H9 (cell line): ENCODE results near the gene DLGAP4. TPM values are rescaled to one million over a fixed set of nuclear protein-coding genes. Genes with fewer than 3 reads are reported as not detected.

ENCODE experiments used
- DNase-seq: peaks from one replicate; pipeline ENCODE4 v3.0.0-alpha.2; 2017
- H2AFZ ChIP-seq: one replicate; pipeline ENCODE4 v1.6.1; 2013; ENCODE audit warnings: mild to moderate bottlenecking, low read length, control low read depth, moderate library complexity
- H2AK5ac ChIP-seq: 2 replicates; pipeline ENCODE4 v1.6.1; 2013; ENCODE audit warnings: low read length, control low read depth, mixed read lengths; ENCODE audit not compliant: insufficient read length
- H2BK120ac ChIP-seq: one replicate; pipeline ENCODE4 v1.6.1; 2013; ENCODE audit warnings: low read depth, mild to moderate bottlenecking, low read length, control low read depth, inconsistent platforms; ENCODE audit not compliant: poor library complexity, severe bottlenecking
- H2BK12ac ChIP-seq: 2 replicates; pipeline ENCODE4 v1.6.1; 2013; ENCODE audit warnings: low read length, control low read depth, mixed read lengths, low read depth; ENCODE audit not compliant: insufficient read length
- H2BK15ac ChIP-seq: 2 replicates; pipeline ENCODE4 v1.6.1; 2013; ENCODE audit warnings: low read depth, low read length, control low read depth
- H2BK20ac ChIP-seq: one replicate; pipeline ENCODE4 v1.6.1; 2013; ENCODE audit warnings: low read depth, mild to moderate bottlenecking, low read length, control low read depth, inconsistent platforms; ENCODE audit not compliant: poor library complexity, severe bottlenecking
- H2BK5ac ChIP-seq: 2 replicates; pipeline ENCODE4 v1.6.1; 2013; ENCODE audit warnings: low read length, control low read depth, mixed read lengths; ENCODE audit not compliant: insufficient read length
- H3K14ac ChIP-seq: 2 replicates; pipeline ENCODE4 v1.6.1; 2013; ENCODE audit warnings: low read length, control low read depth; ENCODE audit not compliant: insufficient read depth
- H3K18ac ChIP-seq: 2 replicates; pipeline ENCODE4 v1.6.1; 2013; ENCODE audit warnings: low read depth, mild to moderate bottlenecking, mixed read lengths, low read length, control low read depth; ENCODE audit not compliant: insufficient read length
- H3K23ac ChIP-seq: 2 replicates; pipeline ENCODE4 v1.6.1; 2013; ENCODE audit warnings: low read length, control low read depth, mixed read lengths, low read depth; ENCODE audit not compliant: insufficient read length
- H3K23me2 ChIP-seq: 2 replicates; pipeline ENCODE4 v1.6.1; 2013; ENCODE audit warnings: low read depth, mild to moderate bottlenecking, mixed read lengths, low read length, control low read depth; ENCODE audit not compliant: insufficient read length, poor library complexity, severe bottlenecking
- H3K27ac ChIP-seq: 2 replicates; pipeline ENCODE4 v1.5.1; 2013; ENCODE audit warnings: low read length, control low read depth, mixed read lengths, low read depth; ENCODE audit not compliant: insufficient read length
- H3K27me3 ChIP-seq: 2 replicates; pipeline ENCODE4 v1.6.1; 2013; ENCODE audit warnings: low read length, control low read depth, inconsistent platforms; ENCODE audit not compliant: insufficient read depth
- H3K4ac ChIP-seq: 2 replicates; pipeline ENCODE4 v1.6.1; 2013; ENCODE audit warnings: low read depth, mild to moderate bottlenecking, control low read depth, inconsistent platforms, low read length, moderate library complexity
- H3K4me1 ChIP-seq: 2 replicates; pipeline ENCODE4 v1.6.1; 2013; ENCODE audit warnings: low read length, control low read depth, inconsistent platforms; ENCODE audit not compliant: insufficient read depth
- H3K4me2 ChIP-seq: 2 replicates; pipeline ENCODE4 v1.6.1; 2013; ENCODE audit warnings: low read length, control low read depth, mixed read lengths; ENCODE audit not compliant: insufficient read length, insufficient read depth
- H3K56ac ChIP-seq: 2 replicates; pipeline ENCODE4 v1.6.1; 2013; ENCODE audit warnings: low read depth, mild to moderate bottlenecking, mixed read lengths, low read length, control low read depth; ENCODE audit not compliant: insufficient read length
- H3K79me1 ChIP-seq: 2 replicates; pipeline ENCODE4 v1.6.1; 2013; ENCODE audit warnings: low read depth, mild to moderate bottlenecking, moderate library complexity, low read length, control low read depth, inconsistent platforms; ENCODE audit not compliant: insufficient read depth, poor library complexity, severe bottlenecking
- H3K79me2 ChIP-seq: 2 replicates; pipeline ENCODE4 v1.6.1; 2013; ENCODE audit warnings: low read length, control low read depth, inconsistent platforms; ENCODE audit not compliant: insufficient read depth
- H3K9ac ChIP-seq: 2 replicates; pipeline ENCODE4 v1.6.1; 2013; ENCODE audit warnings: low read length, control low read depth, mixed read lengths; ENCODE audit not compliant: insufficient read length; ENCODE audit errors: extremely low read depth
- H3K9me3 ChIP-seq: one replicate; pipeline ENCODE4 v1.6.1; 2013; ENCODE audit warnings: low read depth, low read length, inconsistent platforms; ENCODE audit not compliant: control insufficient read depth
- H3T11ph ChIP-seq: one replicate; pipeline ENCODE4 v1.6.1; 2013; ENCODE audit warnings: mild to moderate bottlenecking, low read length, control low read depth, inconsistent platforms
- H4K20me1 ChIP-seq: one replicate; pipeline ENCODE4 v1.6.1; 2013; ENCODE audit not compliant: control insufficient read depth, insufficient read length, insufficient read depth
- H4K5ac ChIP-seq: 2 replicates; pipeline ENCODE4 v1.6.1; 2013; ENCODE audit warnings: low read depth, mild to moderate bottlenecking, mixed read lengths, low read length, control low read depth; ENCODE audit not compliant: insufficient read length
- H4K8ac ChIP-seq: replicated peaks from 2 replicates; pipeline ENCODE4 v1.6.1; 2013; ENCODE audit warnings: low read length, control low read depth, mixed read lengths, low read depth; ENCODE audit not compliant: insufficient read length
- H4K91ac ChIP-seq: 2 replicates; pipeline ENCODE4 v1.6.1; 2013; ENCODE audit warnings: low read depth, mild to moderate bottlenecking, moderate library complexity, mixed read lengths, low read length, control low read depth; ENCODE audit not compliant: insufficient read length
- H3K27ac Mint-ChIP-seq, 3 experiments: 2 replicates in 2 of 3; 3 replicates in 1 of 3; pipeline ENCODE4 v1.8.0; 2020 to 2021; ENCODE audit warnings: mixed read lengths in 3 of 3, mild to moderate bottlenecking in 1 of 3, moderate library complexity in 1 of 3
- H3K27me3 Mint-ChIP-seq: 2 replicates; pipeline ENCODE4 v1.8.0; 2021; ENCODE audit warnings: low read depth, mild to moderate bottlenecking, moderate library complexity, mixed read lengths
- H3K36me3 Mint-ChIP-seq, 3 experiments: 2 replicates in 2 of 3; 3 replicates in 1 of 3; pipeline ENCODE4 v1.8.0; 2020 to 2021; ENCODE audit warnings: low read depth in 3 of 3, mixed read lengths in 3 of 3; ENCODE audit not compliant: insufficient read depth in 1 of 3
- H3K4me1 Mint-ChIP-seq, 2 experiments: 2 replicates each; pipeline ENCODE4 v1.8.0; 2020; ENCODE audit warnings: mixed read lengths in 2 of 2
- H3K4me3 Mint-ChIP-seq, 2 experiments: 2 replicates in 1 of 2; 3 replicates in 1 of 2; pipeline ENCODE4 v1.8.0; 2020 to 2021; ENCODE audit warnings: mild to moderate bottlenecking in 2 of 2, mixed read lengths in 2 of 2, moderate library complexity in 1 of 2
- H3K9me3 Mint-ChIP-seq, 2 experiments: 2 replicates in 1 of 2; 3 replicates in 1 of 2; pipeline ENCODE4 v1.8.0; 2020; ENCODE audit warnings: mild to moderate bottlenecking in 2 of 2, mixed read lengths in 2 of 2, moderate library complexity in 1 of 2
- CTCF ChIP-seq: fragments of 200-600 bp; sonication (generic); conservative IDR thresholded peaks from 3 replicates; pipeline ENCODE4 v1.8.0; 2021; ENCODE audit warnings: antibody characterized with exemption, mild to moderate bottlenecking
- WGBS: extraction: QIAGEN DNeasy Blood & Tissue Kit; methylation state at CpG from one replicate; pipeline ENCODE4 v1.1.7; 2013; ENCODE audit warnings: missing lambda C conversion rate, low lambda C conversion rate, mixed read lengths; ENCODE audit not compliant: insufficient read length; ENCODE audit errors: extremely low coverage; 5-methylcytosine and 5-hydroxymethylcytosine counted together
- total RNA-seq: library from RNA; stranded (reverse); gene quantifications from 2 replicates; pipeline ENCODE4 v1.2.1, GENCODE V29; 2021

DLGAP4 gene
- total RNA-seq, 1 experiment from 2014 or later = 48.0 TPM

GRCh38 chr20:36525620-36526365 lies 219.7 kb downstream of the DLGAP4 start:
- Histone ChIP-seq H3T11ph (no peak overlapping the region), H3K27ac (no peak overlapping the region), H3K23ac (no peak overlapping the region), H2BK12ac (no peak overlapping the region), H2AK5ac (no peak overlapping the region), H3K27me3 (no peaks in the 10 kb centered on the region), H3K9me3 (no peaks in the 10 kb centered on the region), H2BK5ac (no peak overlapping the region), H3K18ac (no peak overlapping the region), H3K4me2 (no peak overlapping the region), H3K23me2 (no peaks in the 10 kb centered on the region), H3K4ac (no peak overlapping the region), H2BK120ac (no peak overlapping the region), H2AFZ (no peak overlapping the region), H2BK15ac (no peak overlapping the region), H3K56ac (no peak overlapping the region), H3K4me1 (no peaks in the 10 kb centered on the region), H2BK20ac (no peak overlapping the region), H3K14ac (no peak overlapping the region), H3K79me2 (no peaks in the 10 kb centered on the region), H3K79me1 (no peaks in the 10 kb centered on the region), H4K91ac (no peak overlapping the region), H4K8ac (no peak overlapping the region), H3K9ac (no peak overlapping the region), H4K20me1 (no peaks in the 10 kb centered on the region), H4K5ac (no peak overlapping the region)
- WGBS = no CpG with 5 or more reads among the region's 17 CpGs
- Mint-ChIP-seq H3K27ac (peak overlapping the region in 2 of 3 experiments; percentile 69 to 92; a peak in 4 of 7 replicates), H3K36me3 (peaks cover 16 to 51% (median 49%) of the 10 kb centered on the region in 3 experiments), H3K27me3 (no peaks in the 10 kb centered on the region; the same call in 1 of the 2 replicates), H3K4me3 (no peak overlapping the region), H3K9me3 (no peaks in the 10 kb centered on the region), H3K4me1 (peaks cover 0 to 3% of the 10 kb centered on the region in 2 experiments; a peak in 2 of 4 replicates)
- no peak for TF ChIP-seq CTCF
- no peak for DNase-seq
